ENCODE data around the gene DIABLO. TPM values are rescaled to one million over a fixed set of nuclear protein-coding genes. Genes with fewer than 3 reads are reported as not detected.

DIABLO gene
- total and polyA plus RNA-seq, 9 of the 15 experiments (the other 6 are each of a cell fraction or from before 2014, with no cell fraction given): 37.3 to 101 (median 80.1) TPM

DNA sequence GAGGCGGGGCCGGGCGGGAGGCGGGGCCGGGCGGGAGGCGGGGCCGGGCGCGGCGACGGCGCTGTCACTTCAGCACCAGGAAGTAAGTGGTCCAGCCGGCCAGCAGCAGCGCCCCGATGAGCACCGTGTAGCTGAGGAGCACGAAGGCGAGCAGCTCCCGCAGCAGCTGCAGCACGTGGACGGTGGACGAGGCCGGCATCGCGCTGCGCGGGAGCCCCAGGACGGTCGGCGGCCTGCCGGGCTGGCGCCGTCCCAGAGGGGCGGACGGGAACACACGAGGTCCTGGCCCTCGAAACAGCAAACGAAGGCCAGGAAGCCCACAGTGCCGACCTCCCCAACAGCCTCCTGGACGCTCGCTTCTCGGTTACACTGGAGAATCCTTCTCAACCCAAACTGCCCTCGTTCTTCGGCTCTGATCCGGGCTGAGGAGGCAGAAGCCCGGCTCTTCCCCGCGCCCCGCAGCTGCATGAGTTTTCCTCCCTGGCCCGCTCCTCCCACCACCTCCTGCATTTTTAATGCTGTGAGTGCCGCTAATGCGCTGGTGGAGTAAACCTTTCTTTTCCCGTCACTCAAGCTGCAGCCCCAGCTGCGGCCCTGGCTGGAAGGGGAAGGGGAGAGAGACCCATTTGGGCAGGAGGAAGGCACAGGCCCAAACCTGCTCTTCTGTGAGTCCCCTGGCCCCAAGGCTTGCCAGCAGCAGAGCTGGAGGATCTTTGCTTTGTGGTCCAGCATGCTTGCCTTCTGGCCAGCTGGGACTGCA lies 694 bp upstream of the DIABLO start (continued):
- TF ChIP-seq ATF2 (CRISPR knock-in tag; IDR thresholded peaks at IDR 0.05) (peak; percentile 82; the same call in 1 of the 2 replicates), TSC22D4 (tag; IDR thresholded peaks at IDR 0.05) (no peak), SIN3A (IDR thresholded peaks at IDR 0.05; ENCODE audit: borderline replicate concordance in 2 of 2, control insufficient read depth in 1 of 2, low read depth in 2 of 2, low read length in 2 of 2) (peak; percentile 11 to 99; a peak in 2 of 4 replicates), TFAP4 (CRISPR knock-in tag; IDR thresholded peaks at IDR 0.05; ENCODE audit: borderline replicate concordance) (peak; percentile 82; the same call in 1 of the 2 replicates), ZFP1 (CRISPR knock-in tag; IDR thresholded peaks at IDR 0.05) (no peak), ZNF12 (CRISPR knock-in tag; IDR thresholded peaks at IDR 0.05) (peak; percentile 81; the same call in 1 of the 2 replicates)
- TF ChIP-seq, protein P1, sequence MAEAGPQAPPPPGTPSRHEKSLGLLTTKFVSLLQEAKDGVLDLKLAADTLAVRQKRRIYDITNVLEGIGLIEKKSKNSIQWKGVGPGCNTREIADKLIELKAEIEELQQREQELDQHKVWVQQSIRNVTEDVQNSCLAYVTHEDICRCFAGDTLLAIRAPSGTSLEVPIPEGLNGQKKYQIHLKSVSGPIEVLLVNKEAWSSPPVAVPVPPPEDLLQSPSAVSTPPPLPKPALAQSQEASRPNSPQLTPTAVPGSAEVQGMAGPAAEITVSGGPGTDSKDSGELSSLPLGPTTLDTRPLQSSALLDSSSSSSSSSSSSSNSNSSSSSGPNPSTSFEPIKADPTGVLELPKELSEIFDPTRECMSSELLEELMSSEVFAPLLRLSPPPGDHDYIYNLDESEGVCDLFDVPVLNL (CRISPR knock-in tag; IDR thresholded peaks at IDR 0.05; ENCODE audit: low read depth): peak; percentile 64
